HepG2 (cell line): ENCODE data around the gene METTL16. TPM values are rescaled to one million over a fixed set of nuclear protein-coding genes. Genes with fewer than 3 reads are reported as not detected.
A peak's percentile ranks its signal among the peaks of the same experiment; 100 is the strongest.

ENCODE experiments used
- ATAC-seq: fragments of 200-7000 bp; cut with Tn5 transposase; 3 replicates; pipeline ENCODE4 v1.9.1; 2020; ENCODE audit warnings: mild to moderate bottlenecking, moderate library complexity
- BruUV-seq: library from RNA; stranded (reverse); fragments of 400-500 nt; replicated peaks from 2 replicates; lab custom pipeline; 2021; lab: Mats Ljungman, UMichigan
- CTCF ChIA-PET: fragments of 300-600 bp; formaldehyde crosslinking; extraction: SDS; loops from one replicate; lab custom pipeline; 2021; ENCODE audit warnings: low total read pairs, inconsistent platforms, low intra/inter-chr PET ratio; lab: Yijun Ruan, JAX
- POLR2A ChIA-PET: fragments of 350-600 bp; sonication (Branson Sonifier 250); formaldehyde crosslinking; loops from one replicate; lab custom pipeline; 2020; ENCODE audit warnings: antibody characterized with exemption, inconsistent platforms; lab: Yijun Ruan, JAX
- DNase-seq: peaks from one replicate; pipeline ENCODE4 v3.0.0-alpha.2; 2015; ENCODE audit warnings: low spot score
- FAIRE-seq: peaks from 3 replicates; lab custom pipeline; 2011; peaks lifted over from hg19 to GRCh38; lab: Jason Lieb, UNC
- H2AFZ ChIP-seq: one replicate; pipeline ENCODE4 v1.6.1; 2011; ENCODE audit warnings: low read length, inconsistent platforms
- H3K27ac ChIP-seq: fragments of 300-600 bp; 3 replicates; pipeline ENCODE4 v1.8.0; 2011; ENCODE audit warnings: mixed run types, mild to moderate bottlenecking, mixed read lengths, low read length, inconsistent platforms; ENCODE audit not compliant: insufficient read depth; ENCODE audit errors: extremely low read length
- H3K27me3 ChIP-seq, 2 experiments: fragments of 200-600 bp in 1 of 2; 2 replicates in 1 of 2; 3 replicates in 1 of 2; pipeline versions ENCODE4 v1.6.0 to v1.8.0; 2011; ENCODE audit warnings: low read length in 2 of 2, mild to moderate bottlenecking in 2 of 2, moderate library complexity in 2 of 2, inconsistent platforms in 1 of 2; ENCODE audit not compliant: insufficient read depth in 2 of 2, control insufficient read depth in 1 of 2
- H3K36me3 ChIP-seq, 2 experiments: fragments of 200-600 bp in 1 of 2; replicated peaks in 1 of 2; 2 replicates in 1 of 2; 3 replicates in 1 of 2; pipeline versions ENCODE4 v1.5.1 to v1.8.0; 2011; ENCODE audit warnings: low read length in 2 of 2, inconsistent platforms in 1 of 2; ENCODE audit not compliant: insufficient read depth in 2 of 2, control insufficient read depth in 1 of 2
- H3K4me1 ChIP-seq: 2 replicates; pipeline ENCODE4 v1.5.1; 2012; ENCODE audit warnings: low read length, inconsistent platforms; ENCODE audit not compliant: insufficient read depth
- H3K4me2 ChIP-seq: 2 replicates; pipeline ENCODE4 v1.6.0; 2011; ENCODE audit warnings: low read depth, low read length, inconsistent platforms
- H3K4me3 ChIP-seq, 3 experiments: fragments of 200-600 bp in 1 of 3; sonication (generic), shearing (Covaris generic) in 1 of 3; replicated peaks in 1 of 3; 2 replicates each; pipeline ENCODE4 v1.5.1; 2011 to 2016; ENCODE audit warnings: low read length in 3 of 3, inconsistent platforms in 2 of 3, low read depth in 2 of 3, mild to moderate bottlenecking in 2 of 3, control low read depth in 1 of 3, mixed read lengths in 1 of 3; ENCODE audit not compliant: insufficient read depth in 1 of 3
- H3K79me2 ChIP-seq: one replicate; pipeline ENCODE4 v1.6.1; 2011; ENCODE audit warnings: low read length, inconsistent platforms; ENCODE audit not compliant: insufficient read depth
- H3K9ac ChIP-seq: 2 replicates; pipeline ENCODE4 v1.6.0; 2011; ENCODE audit warnings: mild to moderate bottlenecking, low read depth, low read length, inconsistent platforms; ENCODE audit not compliant: insufficient read depth
- H3K9me3 ChIP-seq: 2 replicates; pipeline ENCODE4 v1.5.1; 2012; ENCODE audit warnings: mild to moderate bottlenecking, low read length
- H4K20me1 ChIP-seq: 2 replicates; pipeline ENCODE4 v1.6.0; 2011; ENCODE audit warnings: inconsistent platforms, mild to moderate bottlenecking, low read length, moderate library complexity; ENCODE audit not compliant: insufficient read depth
- AGO1 ChIP-seq: fragments of 200-400 bp; formaldehyde crosslinking; IDR thresholded peaks from 2 replicates; pipeline ENCODE4 v1.6.1; 2017; ENCODE audit warnings: mild to moderate bottlenecking, low read depth, low read length, moderate library complexity; ENCODE audit not compliant: poor library complexity, severe bottlenecking
- ASH2L ChIP-seq: fragments of 300-600, 200-600 bp; sonication (generic); IDR thresholded peaks from 2 replicates; pipeline ENCODE4 v1.7.0; 2017; ENCODE audit warnings: low read depth, mild to moderate bottlenecking, moderate library complexity, mixed read lengths, low read length; ENCODE audit not compliant: insufficient read length
- CBX1 ChIP-seq: IDR thresholded peaks from one replicate; pipeline ENCODE4 v1.6.1; 2016; ENCODE audit warnings: antibody characterized with exemption, low read depth
- CBX5 ChIP-seq: sonication (generic); formaldehyde crosslinking; IDR thresholded peaks from 2 replicates; pipeline ENCODE4 v1.4.0; 2020; ENCODE audit warnings: missing genetic modification reagents, borderline replicate concordance
- CTCF ChIP-seq: sonication (generic); formaldehyde crosslinking; IDR thresholded peaks from 2 replicates; pipeline ENCODE4 v1.5.0; 2020; ENCODE audit warnings: mild to moderate bottlenecking, missing genetic modification reagents, moderate library complexity
- FOXO1 ChIP-seq: sonication (generic); formaldehyde crosslinking; IDR thresholded peaks from 2 replicates; pipeline ENCODE4 v1.4.0; 2020; ENCODE audit warnings: missing genetic modification reagents
- GFI1 ChIP-seq: sonication (generic); formaldehyde crosslinking; IDR thresholded peaks from 2 replicates; pipeline ENCODE4 v1.5.0; 2020; ENCODE audit warnings: missing genetic modification reagents, mild to moderate bottlenecking, borderline replicate concordance
- IKZF5 ChIP-seq: IDR thresholded peaks from 2 replicates; pipeline ENCODE4 v1.6.1; 2018; ENCODE audit warnings: missing genetic modification reagents, mild to moderate bottlenecking, missing compliant biosample characterization
- NFRKB ChIP-seq: fragments of 450-650 bp; IDR thresholded peaks from 2 replicates; pipeline ENCODE4 v1.6.1; 2017
- PHF5A ChIP-seq: IDR thresholded peaks from one replicate; pipeline ENCODE4 v1.6.1; 2018; ENCODE audit warnings: low read depth, missing genetic modification reagents; ENCODE audit not compliant: unreplicated experiment
- STAG1 ChIP-seq: sonication (generic); formaldehyde crosslinking; IDR thresholded peaks from 2 replicates; pipeline ENCODE4 v1.4.0; 2020; ENCODE audit warnings: missing genetic modification reagents
- TEF ChIP-seq: sonication (generic); formaldehyde crosslinking; IDR thresholded peaks from 2 replicates; pipeline ENCODE4 v1.5.0; 2020; ENCODE audit warnings: missing genetic modification reagents
- ZNF781 ChIP-seq: sonication (generic); formaldehyde crosslinking; IDR thresholded peaks from 2 replicates; pipeline ENCODE4 v1.5.1; 2020; ENCODE audit warnings: borderline replicate concordance, mild to moderate bottlenecking, missing genetic modification reagents; ENCODE audit errors: not compliant biosample characterization
- ZNF792 ChIP-seq: IDR thresholded peaks from 2 replicates; pipeline ENCODE4 v1.6.1; 2016
- WGBS: methylation state at CpG from one replicate; pipeline ENCODE4 v1.1.6; 2017; ENCODE audit warnings: low lambda C conversion rate; 5-methylcytosine and 5-hydroxymethylcytosine counted together
- in situ Hi-C: cut with HindIII; loops from 2 replicates; pipeline ENCODE4 v1.10.0; 2017; ENCODE audit warnings: low pct_unique_long_range_greater_than_20kb; ENCODE audit not compliant: extremely low pct_ligation_motif_present
- intact Hi-C: fragments of 100-400 bp; cut with micrococcal nuclease; formaldehyde crosslinking; loops from one replicate; pipeline ENCODE4 v1.10.0; 2022; ENCODE audit not compliant: unreplicated experiment
- polyA plus RNA-seq, 8 experiments: library from polyadenylated mRNA; depleted of rRNA in 3 of 8; stranded (reverse) in 7 of 8; unstranded in 1 of 8; fragments of >200 nt; fragmentation: Illumina TruSeq in 4 of 8; extraction: Trizol in 4 of 8; gene quantifications; 2 replicates each; pipeline versions ENCODE4 v1.2.1 to v1.2.3, GENCODE V29; 2011 to 2016; ENCODE audit warnings: low read depth in 4 of 8, missing spikeins in 1 of 8, mixed read lengths in 1 of 8; ENCODE audit not compliant: insufficient read depth in 1 of 8
- total RNA-seq, 5 experiments: library from RNA; depleted of rRNA; stranded (reverse); fragments of >200 nt; fragmentation: Illumina TruSeq; extraction: Trizol; gene quantifications; 2 replicates each; pipeline ENCODE4 v1.2.3, GENCODE V29; 2016; ENCODE audit warnings: low read depth in 1 of 5

METTL16 gene
- total and polyA plus RNA-seq, 2 of the 13 experiments (the other 11 are each of a cell fraction or from before 2014, with no cell fraction given) = 11.6 to 18.5 TPM

- Histone ChIP-seq H3K4me3 (no peak overlapping the region), H2AFZ (no peak overlapping the region), H4K20me1 (no peaks in the 10 kb centered on the region), H3K9ac (no peak overlapping the region), H3K27ac (no peak overlapping the region), H3K4me2 (no peak overlapping the region), H3K36me3 (peaks cover 9 to 10% of the 10 kb centered on the region in 2 experiments; a peak in 3 of 5 replicates), H3K79me2 (no peaks in the 10 kb centered on the region), H3K27me3 (no peaks in the 10 kb centered on the region), H3K9me3 (no peaks in the 10 kb centered on the region), H3K4me1 (no peaks in the 10 kb centered on the region)
- DNase-seq = no peak
- POLR2A ChIA-PET = no interaction called here
- in situ Hi-C loops (no loop called here), intact Hi-C loops (no loop called here)
- CTCF ChIA-PET = interaction anchor here (1.3 kb wide), 1 partner anchor 46 kb away, joined by 4 read pairs; no protein-coding TSS in a partner anchor
- WGBS = 93% methylated on average over 10 of the region's 11 CpGs
- no TSS peak for BruUV-seq
- ATAC-seq = no peak
- TF ChIP-seq PHF5A (no peak), NFRKB (no peak), CBX5 (no peak), ZNF792 (CRISPR knock-in tag) (no peak), FOXO1 (CRISPR knock-in tag) (no peak), ASH2L (no peak)
- FAIRE-seq = no peak
Observed at GRCh38 chr17:2370211-2370589, 141.5 kb downstream of the METTL16 start.

GRCh38 chr17:2369551-2370210 is 142.0 kb downstream of the METTL16 start:
- H3K79me2 ChIP-seq = no peaks in the 10 kb centered on the region
- BruUV-seq = no TSS peak
- FAIRE-seq (no peak), DNase-seq (no peak), ATAC-seq (peak; percentile 23)
- WGBS = 86% methylated on average over 13 of the region's 20 CpGs
- H3K9me3 ChIP-seq = no peaks in the 10 kb centered on the region
- POLR2A ChIA-PET = no interaction called here
- in situ Hi-C loops (no loop called here), intact Hi-C loops (no loop called here)
- CTCF ChIA-PET = interaction anchor here (1.3 kb wide), 1 partner anchor 46 kb away, joined by 4 read pairs; no protein-coding TSS in a partner anchor
- H3K27me3 ChIP-seq = no peaks in the 10 kb centered on the region
- H3K4me3 ChIP-seq = no peak overlapping the region
- H3K4me2 ChIP-seq = no peak overlapping the region
- H3K4me1 ChIP-seq = no peaks in the 10 kb centered on the region
- no peak overlapping the region for H3K9ac ChIP-seq
- H3K27ac ChIP-seq = no peak overlapping the region
- H2AFZ ChIP-seq = no peak overlapping the region
- H4K20me1 ChIP-seq = no peaks in the 10 kb centered on the region
- peaks cover 9 to 10% of the 10 kb centered on the region in 2 experiments; a peak in 3 of 5 replicates for H3K36me3 ChIP-seq
- TF ChIP-seq GFI1 (CRISPR knock-in tag) (no peak), CBX1 (no peak), STAG1 (0 out of 2 replicates have a peak, but pooled peaks have one; percentile 16), ZNF781 (CRISPR knock-in tag) (no peak), IKZF5 (CRISPR knock-in tag) (no peak), CTCF (CRISPR knock-in tag) (peak; percentile 36; the same call in 1 of the 2 replicates), AGO1 (no peak), TEF (no peak)
